HG02884 (cell line): ENCODE measurements around the gene TRPM6.
"Not testable (repeated sequence)": the region's sequence is repeated elsewhere in the genome, so short reads cannot be mapped to it uniquely, and the experiment has no call there.

Experiments
- ATAC-seq: cut with Tn5 transposase; IDR thresholded peaks from one replicate; pipeline ENCODE4 v1.9.1; 2021; ENCODE audit warnings: mild to moderate bottlenecking, moderate library complexity; ENCODE audit not compliant: unreplicated experiment

Gene TRPM6

GRCh38 chr9:74858751-74859414 is 28.8 kb downstream of the TRPM6 start:
- ATAC-seq: no peak

- no peak for ATAC-seq
These were observed 30.7 kb downstream of the TRPM6 start for GRCh38 chr9:74856989-74857388.

GRCh38 chr9:74855072-74855471 is 32.6 kb downstream of the TRPM6 start:
- no peak for ATAC-seq

- not testable (repeated sequence) for ATAC-seq
These were observed 34.7 kb downstream of the TRPM6 start for GRCh38 chr9:74853024-74853423.

GRCh38 chr9:74848153-74848525 is 39.6 kb downstream of the TRPM6 start:
- ATAC-seq: no peak

GRCh38 chr9:74847478-74848152 is 40.1 kb downstream of the TRPM6 start:
- peak; percentile 52 for ATAC-seq

- no peak for ATAC-seq
These were observed 41.0 kb downstream of the TRPM6 start for GRCh38 chr9:74846766-74847165.

GRCh38 chr9:74838351-74838750 is 49.4 kb downstream of the TRPM6 start:
- ATAC-seq: no peak

GRCh38 chr9:74824654-74825053 is 63.1 kb downstream of the TRPM6 start:
- no peak for ATAC-seq

- no peak for ATAC-seq
These were observed 66.1 kb downstream of the TRPM6 start for GRCh38 chr9:74821636-74822035.

GRCh38 chr9:74817816-74818215 is 69.9 kb downstream of the TRPM6 start:
- ATAC-seq: no peak

- ATAC-seq: no peak
These were observed 70.4 kb downstream of the TRPM6 start for GRCh38 chr9:74817281-74817810.

GRCh38 chr9:74810200-74810599 is 77.5 kb downstream of the TRPM6 start:
- no peak for ATAC-seq

GRCh38 chr9:74804018-74804385 is 83.7 kb downstream of the TRPM6 start:
- no peak for ATAC-seq

GRCh38 chr9:74803376-74804017 is 84.2 kb downstream of the TRPM6 start:
- no peak for ATAC-seq

GRCh38 chr9:74800226-74800625 is 87.5 kb downstream of the TRPM6 start:
- no peak for ATAC-seq

GRCh38 chr9:74795803-74796202 is 91.9 kb downstream of the TRPM6 start:
- no peak for ATAC-seq

- ATAC-seq: no peak
These were observed 92.6 kb downstream of the TRPM6 start for GRCh38 chr9:74795081-74795480.

- no peak for ATAC-seq
These were observed 103.2 kb downstream of the TRPM6 start for GRCh38 chr9:74784506-74784905.

GRCh38 chr9:74783408-74783807 is 104.3 kb downstream of the TRPM6 start:
- ATAC-seq: no peak

- peak; percentile 52 for ATAC-seq
These were observed 110.4 kb downstream of the TRPM6 start for GRCh38 chr9:74777136-74777879.
